Activated naive CD8-positive, alpha-beta T cell treated with anti-CD3 and anti-CD28 coated beads, Interleukin-2, amount 50 U/mL, for 16 hours (primary cell): ENCODE measurements around the gene FER.

Source experiments
- DNase-seq: peaks from one replicate; pipeline ENCODE4 v3.0.0-alpha.2; 2020; ENCODE audit warnings: low read depth, low spot score

Gene FER

DNA sequence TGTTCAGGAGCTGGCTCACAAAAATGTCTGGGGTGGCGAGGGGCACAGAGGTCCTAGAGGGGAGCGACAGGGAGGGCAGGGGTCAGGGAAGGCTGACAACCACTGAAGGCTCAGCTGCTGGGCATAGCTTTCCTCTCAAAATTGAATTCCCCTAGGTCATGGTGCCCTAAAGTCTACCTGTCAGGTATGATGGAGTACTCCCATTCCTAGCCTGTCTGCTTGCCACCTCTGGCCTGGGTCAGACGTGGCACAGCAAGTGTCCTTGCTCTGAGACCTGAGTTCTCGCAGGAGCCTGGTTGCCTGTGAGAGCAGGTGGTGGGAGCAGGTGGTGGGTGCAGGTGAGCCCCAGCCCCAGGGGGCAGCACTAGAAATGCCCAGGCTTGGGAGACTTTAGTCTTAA, 486.7 kb downstream of the FER start:
- DNase-seq = no peak

GRCh38 chr5:109239456-109239855, 491.8 kb downstream of the FER start:
- no peak for DNase-seq

DNA sequence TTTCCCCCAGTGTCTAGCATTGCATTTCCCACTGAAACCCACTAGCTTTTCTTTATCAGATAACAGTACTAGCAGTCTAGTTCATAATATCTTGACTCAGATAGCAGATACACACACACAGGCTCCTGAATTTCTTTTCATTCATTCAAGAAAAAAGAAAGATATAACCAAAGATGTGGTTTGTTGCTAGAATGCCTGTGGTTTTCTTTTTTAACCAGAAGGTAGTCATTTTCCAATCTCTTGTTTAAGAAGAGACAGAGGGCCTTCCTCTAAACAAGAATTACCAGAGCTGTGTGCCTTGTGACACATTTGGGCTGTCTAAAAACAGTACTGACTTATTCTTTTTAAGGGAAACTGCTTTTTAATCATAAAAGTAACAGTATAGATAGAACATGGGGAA, 494.8 kb downstream of the FER start:
- DNase-seq = no peak

- DNase-seq = no peak
These were observed 498.7 kb downstream of the FER start for GRCh38 chr5:109246395-109246794.
